Thoracic aorta (tissue), 2 donors: Measurements from ENCODE around the gene LDLRAP1. TPM values are rescaled to one million over a fixed set of nuclear protein-coding genes. Genes with fewer than 3 reads are reported as not detected.

Experiments
- ATAC-seq: fragments of 150-250 bp; one replicate; pipeline ENCODE4 v1.8.0; 2017; ENCODE audit warnings: low read depth; ENCODE audit not compliant: insufficient number of reproducible peaks, low FRiP score
- DNase-seq: peaks from one replicate; pipeline ENCODE4 v3.0.0-alpha.2; 2020; ENCODE audit warnings: low spot score
- H3K27ac ChIP-seq, 2 donors: fragments of 200-600 bp; sonication (generic); 1 replicate in 1 of 2; 2 replicates in 1 of 2; pipeline ENCODE4 v1.5.1; 2016; ENCODE audit warnings: mild to moderate bottlenecking in 2 of 2, moderate library complexity in 2 of 2
- H3K27me3 ChIP-seq: fragments of 200-600 bp; sonication (generic); replicated peaks from 2 replicates; pipeline ENCODE4 v1.6.0; 2016; ENCODE audit warnings: mild to moderate bottlenecking; ENCODE audit not compliant: insufficient read depth
- H3K36me3 ChIP-seq: fragments of 200-600 bp; sonication (generic); one replicate; pipeline ENCODE4 v1.5.1; 2016
- H3K4me1 ChIP-seq, 2 donors: fragments of 200-600 bp; sonication (generic); 1 replicate in 1 of 2; 2 replicates in 1 of 2; pipeline versions ENCODE4 v1.5.1 to v1.6.0; 2016; ENCODE audit warnings: low read depth in 2 of 2, mild to moderate bottlenecking in 1 of 2; ENCODE audit not compliant: control insufficient read depth in 1 of 2
- H3K4me3 ChIP-seq: fragments of 200-600 bp; sonication (generic); 2 replicates; pipeline ENCODE4 v1.5.1; 2016; ENCODE audit warnings: mild to moderate bottlenecking
- H3K9me3 ChIP-seq: fragments of 200-600 bp; sonication (generic); 2 replicates; pipeline ENCODE4 v1.5.1; 2016
- total RNA-seq, 2 donors: library from RNA; depleted of rRNA; stranded (reverse); fragments of >200 nt; gene quantifications; one replicate each; pipeline versions ENCODE4 v1.1.0 to v1.2.3, GENCODE V29; 2016
- TF ChIP-seq, protein P1 (sequence below): fragments of 200-600 bp; sonication (generic); IDR thresholded peaks from one replicate; pipeline ENCODE4 v1.5.1; 2019; ENCODE audit warnings: antibody characterized with exemption

Gene LDLRAP1
- total RNA-seq, 2 donors from 2014 or later = 35.2 to 55.2 TPM

DNA sequence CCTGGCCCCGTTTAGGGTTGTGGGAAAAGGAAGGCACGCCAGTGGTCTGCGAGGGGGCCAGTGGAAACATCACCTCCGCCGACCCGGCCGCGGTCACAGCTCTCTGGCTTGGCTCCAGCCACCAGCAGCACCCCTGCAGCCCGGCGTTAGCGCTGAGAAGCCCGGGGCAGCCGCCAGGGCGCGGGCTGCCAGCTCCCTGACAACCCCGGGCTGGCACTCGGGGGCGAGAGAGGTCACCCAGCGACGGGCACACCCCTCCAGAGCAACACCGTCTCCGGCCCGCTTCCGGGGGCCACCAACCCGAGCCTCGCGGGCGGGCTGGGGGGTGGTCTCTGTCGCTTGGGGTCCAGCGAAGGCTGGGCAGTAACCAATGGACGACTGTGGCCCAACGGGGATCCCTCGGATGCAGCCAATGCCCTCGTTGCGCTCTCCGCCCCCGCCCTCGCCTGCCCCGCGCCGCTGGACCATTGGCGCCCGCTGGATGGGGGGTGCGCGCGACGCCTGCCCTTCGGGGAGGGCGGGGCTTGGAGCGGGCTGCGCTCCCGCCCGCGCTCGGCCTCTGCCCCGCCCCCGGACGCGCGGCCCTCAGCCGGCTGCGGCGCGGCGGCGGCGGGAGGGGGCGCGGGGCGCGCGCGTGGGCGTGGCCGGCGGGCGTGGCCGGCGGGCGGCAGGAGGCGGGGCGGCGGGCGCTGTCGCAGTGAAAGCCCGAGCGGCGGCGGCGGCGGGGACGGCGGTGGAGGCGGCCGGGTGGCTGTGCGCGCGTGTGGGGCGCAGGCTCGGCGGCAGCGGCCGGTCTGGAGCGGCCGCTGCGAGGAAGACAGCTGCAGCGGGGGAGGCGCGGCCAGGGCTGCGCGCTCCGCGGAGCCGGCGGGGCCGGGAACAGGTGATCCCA, 72.9 kb downstream of the LDLRAP1 start, which contains the start of gene MAN1C1:
MAN1C1 (plus strand) TSS at position 697 of the 892 bp plus-strand sequence. CDS start 1,007 bp downstream, outside the sequence.
- Histone ChIP-seq H3K4me3 (peak within 1 kb of the TSS; percentile 93), H3K27ac (peak within 1 kb of the TSS; percentile 73 to 83), H3K4me1 (peaks cover 16 to 47% of the 10 kb centered on the region in 2 donors), H3K27me3 (no peaks in the 10 kb centered on the region), H3K9me3 (no peaks in the 10 kb centered on the region), H3K36me3 (no peaks in the 10 kb centered on the region)
- TF ChIP-seq, protein P1, sequence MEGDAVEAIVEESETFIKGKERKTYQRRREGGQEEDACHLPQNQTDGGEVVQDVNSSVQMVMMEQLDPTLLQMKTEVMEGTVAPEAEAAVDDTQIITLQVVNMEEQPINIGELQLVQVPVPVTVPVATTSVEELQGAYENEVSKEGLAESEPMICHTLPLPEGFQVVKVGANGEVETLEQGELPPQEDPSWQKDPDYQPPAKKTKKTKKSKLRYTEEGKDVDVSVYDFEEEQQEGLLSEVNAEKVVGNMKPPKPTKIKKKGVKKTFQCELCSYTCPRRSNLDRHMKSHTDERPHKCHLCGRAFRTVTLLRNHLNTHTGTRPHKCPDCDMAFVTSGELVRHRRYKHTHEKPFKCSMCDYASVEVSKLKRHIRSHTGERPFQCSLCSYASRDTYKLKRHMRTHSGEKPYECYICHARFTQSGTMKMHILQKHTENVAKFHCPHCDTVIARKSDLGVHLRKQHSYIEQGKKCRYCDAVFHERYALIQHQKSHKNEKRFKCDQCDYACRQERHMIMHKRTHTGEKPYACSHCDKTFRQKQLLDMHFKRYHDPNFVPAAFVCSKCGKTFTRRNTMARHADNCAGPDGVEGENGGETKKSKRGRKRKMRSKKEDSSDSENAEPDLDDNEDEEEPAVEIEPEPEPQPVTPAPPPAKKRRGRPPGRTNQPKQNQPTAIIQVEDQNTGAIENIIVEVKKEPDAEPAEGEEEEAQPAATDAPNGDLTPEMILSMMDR = peak; percentile 45
- ATAC-seq (peak; percentile 90), DNase-seq (peak; percentile 47)

DNA sequence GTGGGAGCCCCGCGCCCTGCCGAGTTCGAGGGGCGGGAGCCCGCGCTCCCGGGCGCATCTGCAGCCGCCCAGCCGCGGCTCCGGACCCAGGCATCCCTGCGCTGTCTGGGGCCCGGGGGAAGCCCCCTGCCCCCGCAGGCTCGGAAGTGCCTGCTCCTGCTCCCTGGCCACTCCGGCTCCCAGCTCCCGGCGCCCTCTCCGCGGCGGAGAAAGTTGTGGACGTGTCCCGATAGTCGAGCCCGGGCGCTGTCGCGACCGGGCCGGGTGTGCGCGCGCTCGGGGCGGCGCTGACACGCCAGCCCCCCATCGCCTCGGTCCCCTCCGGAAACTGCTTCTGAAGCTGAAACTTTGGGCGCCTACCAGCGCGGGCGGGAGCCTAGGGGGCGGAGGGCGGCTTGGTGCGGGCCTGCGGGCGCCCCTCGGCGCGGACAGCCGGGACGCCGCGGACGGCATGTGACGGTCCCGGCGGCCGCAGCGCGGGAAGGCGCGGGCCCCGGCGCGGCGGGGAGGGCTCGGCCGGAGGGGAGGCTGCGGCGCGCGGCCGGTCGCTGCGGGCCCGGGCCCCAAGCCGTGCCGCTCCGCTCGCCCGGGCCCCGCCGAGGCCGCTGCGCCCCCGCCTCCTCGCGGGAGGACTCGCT, 73.7 kb downstream of the LDLRAP1 start:
- TF ChIP-seq, protein P1 = no peak
- DNase-seq (no peak), ATAC-seq (no peak)
- H3K27ac ChIP-seq = peak overlapping the region; percentile 29 to 49
- no peaks in the 10 kb centered on the region for H3K9me3 ChIP-seq
- no peaks in the 10 kb centered on the region for H3K27me3 ChIP-seq
- no peaks in the 10 kb centered on the region for H3K36me3 ChIP-seq
- H3K4me3 ChIP-seq = peak overlapping the region; percentile 93
- peaks cover 16 to 47% of the 10 kb centered on the region in 2 donors for H3K4me1 ChIP-seq

DNA sequence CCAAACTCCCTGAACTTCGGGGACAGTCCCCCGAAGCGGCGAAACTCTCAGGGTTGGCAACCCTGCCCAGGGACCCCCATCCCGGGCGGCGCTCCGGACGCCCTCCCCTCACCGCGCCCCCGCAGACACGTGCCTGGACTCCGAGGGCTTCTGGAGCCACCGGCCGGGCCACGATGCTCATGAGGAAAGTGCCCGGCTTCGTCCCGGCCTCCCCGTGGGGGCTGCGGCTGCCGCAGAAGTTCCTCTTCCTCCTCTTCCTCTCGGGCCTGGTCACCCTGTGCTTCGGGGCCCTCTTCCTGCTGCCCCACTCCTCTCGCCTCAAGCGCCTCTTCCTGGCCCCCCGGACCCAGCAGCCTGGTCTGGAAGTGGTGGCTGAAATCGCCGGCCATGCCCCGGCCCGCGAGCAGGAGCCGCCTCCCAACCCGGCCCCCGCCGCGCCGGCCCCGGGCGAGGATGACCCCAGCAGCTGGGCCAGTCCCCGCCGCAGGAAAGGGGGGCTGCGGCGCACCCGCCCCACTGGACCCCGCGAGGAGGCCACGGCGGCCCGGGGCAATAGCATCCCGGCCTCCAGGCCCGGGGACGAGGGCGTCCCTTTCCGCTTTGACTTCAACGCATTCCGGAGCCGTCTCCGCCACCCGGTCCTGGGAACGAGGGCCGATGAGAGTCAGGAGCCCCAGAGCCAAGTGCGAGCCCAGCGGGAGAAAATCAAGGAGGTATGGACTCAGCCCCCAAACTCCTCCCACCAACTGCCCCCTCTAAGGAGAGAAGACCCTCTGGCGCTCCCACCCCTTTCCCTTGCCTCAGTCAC, 74.4 kb downstream of the LDLRAP1 start:
- H3K4me3 ChIP-seq = peak overlapping the region; percentile 93
- H3K27me3 ChIP-seq = no peaks in the 10 kb centered on the region
- peak overlapping the region; percentile 29 to 44 for H3K27ac ChIP-seq
- TF ChIP-seq, protein P1 = no peak
- DNase-seq = no peak
- peaks cover 16 to 47% of the 10 kb centered on the region in 2 donors for H3K4me1 ChIP-seq
- ATAC-seq = no peak
- no peaks in the 10 kb centered on the region for H3K9me3 ChIP-seq
- no peaks in the 10 kb centered on the region for H3K36me3 ChIP-seq

DNA sequence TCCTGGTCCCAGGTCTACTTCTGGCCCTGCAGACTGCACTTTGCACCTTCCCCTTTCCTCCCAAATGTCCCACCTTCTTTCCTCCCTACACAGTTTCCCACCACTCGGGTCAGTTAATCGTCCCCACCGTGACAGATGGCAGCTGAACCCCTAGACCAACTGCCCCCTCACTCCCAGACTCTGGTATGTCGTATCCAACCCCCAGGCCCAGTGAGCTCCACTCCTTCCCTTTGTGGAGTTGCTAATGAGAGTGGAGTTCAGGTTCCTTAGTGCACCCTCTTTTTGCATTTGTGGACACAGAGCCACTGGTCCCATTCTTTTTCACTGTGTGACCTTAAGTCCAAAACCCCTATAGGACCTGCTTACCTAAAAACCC, 75.0 kb downstream of the LDLRAP1 start:
- Histone ChIP-seq H3K4me3 (peak overlapping the region; percentile 93), H3K27me3 (no peaks in the 10 kb centered on the region), H3K9me3 (no peaks in the 10 kb centered on the region), H3K27ac (peak overlapping the region in 1 of 2 donors; percentile 44), H3K4me1 (peaks cover 16 to 47% of the 10 kb centered on the region in 2 donors), H3K36me3 (no peaks in the 10 kb centered on the region)
- DNase-seq (no peak), ATAC-seq (no peak)
- TF ChIP-seq, protein P1 = no peak

Other genes starting within 250 kb of the LDLRAP1 start
- 100 to 1,000 TPM in 1 of 2 donors, 10 to 100 TPM in 1; 93.7 to 111 TPM for gene TMEM50A, start 205.3 kb upstream of the LDLRAP1 start, total RNA-seq
- gene RHCE, start 122.8 kb upstream of the LDLRAP1 start, total RNA-seq = not detected
- gene MACO1, start 112.7 kb upstream of the LDLRAP1 start, total RNA-seq = 10 to 100 TPM; 15.2 to 18.8 TPM
- gene MAN1C1, start 73.2 kb downstream of the LDLRAP1 start, total RNA-seq = 10 to 100 TPM; 21.0 to 26.0 TPM